Astrocyte (in vitro differentiated cells and primary cell): ENCODE measurements around the gene MADCAM1. TPM values are rescaled to one million over a fixed set of nuclear protein-coding genes. Genes with fewer than 3 reads are reported as not detected.

Source experiments
- DNase-seq: peaks from one replicate; pipeline ENCODE4 v3.0.0-alpha.2; 2010; ENCODE audit warnings: low read depth
- FAIRE-seq: peaks from 2 replicates; lab custom pipeline; 2011; peaks lifted over from hg19 to GRCh38; lab: Jason Lieb, UNC
- H2AFZ ChIP-seq: 2 replicates; pipeline ENCODE4 v1.6.0; 2012; ENCODE audit warnings: low read depth, low read length, inconsistent platforms
- H3K27ac ChIP-seq: 2 replicates; pipeline ENCODE4 v1.5.1; 2011; ENCODE audit warnings: low read depth, low read length, inconsistent platforms
- H3K27me3 ChIP-seq: 2 replicates; pipeline ENCODE4 v1.6.0; 2011; ENCODE audit warnings: low read length, inconsistent platforms; ENCODE audit not compliant: insufficient read depth
- H3K36me3 ChIP-seq: 2 replicates; pipeline ENCODE4 v1.5.1; 2011; ENCODE audit warnings: low read length, inconsistent platforms; ENCODE audit not compliant: insufficient read depth
- H3K4me1 ChIP-seq: 2 replicates; pipeline ENCODE4 v1.5.1; 2011; ENCODE audit warnings: low read length, inconsistent platforms; ENCODE audit not compliant: insufficient read depth
- H3K4me2 ChIP-seq: 2 replicates; pipeline ENCODE4 v1.6.0; 2012; ENCODE audit warnings: low read length, inconsistent platforms
- H3K4me3 ChIP-seq: 2 replicates; pipeline ENCODE4 v1.5.1; 2011; ENCODE audit warnings: low read depth, mild to moderate bottlenecking, low read length, inconsistent platforms; ENCODE audit not compliant: insufficient read depth
- H3K79me2 ChIP-seq: 2 replicates; pipeline ENCODE4 v1.6.0; 2012; ENCODE audit warnings: mild to moderate bottlenecking, low read length, inconsistent platforms; ENCODE audit not compliant: insufficient read depth
- H3K9ac ChIP-seq: 2 replicates; pipeline ENCODE4 v1.6.0; 2012; ENCODE audit warnings: mild to moderate bottlenecking, low read length, inconsistent platforms
- H3K9me3 ChIP-seq: 2 replicates; pipeline ENCODE4 v1.5.1; 2012; ENCODE audit warnings: low read depth, mild to moderate bottlenecking, low read length, inconsistent platforms; ENCODE audit not compliant: insufficient read depth
- H4K20me1 ChIP-seq: 2 replicates; pipeline ENCODE4 v1.6.0; 2012; ENCODE audit warnings: low read length, inconsistent platforms; ENCODE audit not compliant: insufficient read depth
- H3K27ac Mint-ChIP-seq: one replicate; pipeline ENCODE4 v1.8.0; 2021; ENCODE audit warnings: mild to moderate bottlenecking, mixed read lengths; ENCODE audit not compliant: unreplicated experiment
- H3K27me3 Mint-ChIP-seq: one replicate; pipeline ENCODE4 v1.8.0; 2021; ENCODE audit warnings: low read depth, mixed read lengths; ENCODE audit not compliant: unreplicated experiment
- H3K36me3 Mint-ChIP-seq: one replicate; pipeline ENCODE4 v1.8.0; 2021; ENCODE audit warnings: low read depth, mixed read lengths; ENCODE audit not compliant: unreplicated experiment
- H3K4me1 Mint-ChIP-seq: one replicate; pipeline ENCODE4 v1.8.0; 2021; ENCODE audit warnings: low read depth, mixed read lengths; ENCODE audit not compliant: unreplicated experiment
- H3K4me3 Mint-ChIP-seq: one replicate; pipeline ENCODE4 v1.8.0; 2021; ENCODE audit warnings: mild to moderate bottlenecking, moderate library complexity, mixed read lengths; ENCODE audit not compliant: unreplicated experiment
- H3K9me3 Mint-ChIP-seq: one replicate; pipeline ENCODE4 v1.8.0; 2021; ENCODE audit warnings: mild to moderate bottlenecking, mixed read lengths; ENCODE audit not compliant: unreplicated experiment
- CTCF ChIP-seq: IDR thresholded peaks from 2 replicates; pipeline ENCODE4 v1.5.1; 2011; ENCODE audit warnings: low read depth, mild to moderate bottlenecking, inconsistent platforms, low read length, moderate library complexity; ENCODE audit not compliant: insufficient read depth
- EZH2 ChIP-seq: IDR thresholded peaks from 2 replicates; pipeline ENCODE4 v1.6.1; 2012; ENCODE audit warnings: mild to moderate bottlenecking, low read length, inconsistent platforms; ENCODE audit not compliant: insufficient read depth
- total RNA-seq: library from RNA; stranded (reverse); gene quantifications from 2 replicates; pipeline ENCODE4 v1.2.1, GENCODE V29; 2021

The MADCAM1 gene
- total RNA-seq, 1 donor from 2014 or later = 0.57 TPM

- Histone ChIP-seq H3K9me3 (no peaks in the 10 kb centered on the region), H3K27me3 (no peaks in the 10 kb centered on the region), H3K4me3 (no peak overlapping the region), H2AFZ (no peak overlapping the region), H3K9ac (no peak overlapping the region), H3K27ac (no peak overlapping the region), H3K4me1 (no peaks in the 10 kb centered on the region), H4K20me1 (peaks cover 4% of the 10 kb centered on the region), H3K4me2 (no peak overlapping the region), H3K79me2 (no peaks in the 10 kb centered on the region), H3K36me3 (no peaks in the 10 kb centered on the region)
- no peak overlapping the region for H3K27ac Mint-ChIP-seq
- no peak overlapping the region for H3K4me3 Mint-ChIP-seq
- peaks cover 2% of the 10 kb centered on the region for H3K36me3 Mint-ChIP-seq
- no peaks in the 10 kb centered on the region for H3K27me3 Mint-ChIP-seq
- FAIRE-seq = no peak
- H3K4me1 Mint-ChIP-seq = no peaks in the 10 kb centered on the region
- no peak for DNase-seq
- no peaks in the 10 kb centered on the region for H3K9me3 Mint-ChIP-seq
- TF ChIP-seq EZH2 (no peak), CTCF (no peak)
These were observed 50.8 kb downstream of the MADCAM1 start for GRCh38 chr19:547117-547516.

- Histone ChIP-seq H3K27ac (no peak overlapping the region), H4K20me1 (peaks cover 4% of the 10 kb centered on the region), H3K9ac (no peak overlapping the region), H3K4me2 (no peak overlapping the region), H3K79me2 (no peaks in the 10 kb centered on the region), H2AFZ (no peak overlapping the region), H3K9me3 (no peaks in the 10 kb centered on the region), H3K4me3 (no peak overlapping the region), H3K4me1 (no peaks in the 10 kb centered on the region), H3K27me3 (no peaks in the 10 kb centered on the region), H3K36me3 (no peaks in the 10 kb centered on the region)
- no peak overlapping the region for H3K27ac Mint-ChIP-seq
- no peaks in the 10 kb centered on the region for H3K4me1 Mint-ChIP-seq
- H3K4me3 Mint-ChIP-seq = no peak overlapping the region
- no peak for FAIRE-seq
- DNase-seq = no peak
- peaks cover 2% of the 10 kb centered on the region for H3K36me3 Mint-ChIP-seq
- no peaks in the 10 kb centered on the region for H3K9me3 Mint-ChIP-seq
- TF ChIP-seq EZH2 (no peak), CTCF (no peak)
- H3K27me3 Mint-ChIP-seq = no peaks in the 10 kb centered on the region
These were observed 51.8 kb downstream of the MADCAM1 start for GRCh38 chr19:547836-548720.
